Suprapubic skin (tissue), 3 donors: ENCODE results near the gene RGS16.

Experiments
- CTCF ChIP-seq, 2 donors: fragments of 200-600 bp in 1 of 2; fragments of 450-650 bp in 1 of 2; sonication (generic) in 1 of 2; IDR thresholded peaks; one replicate each; pipeline ENCODE4 v1.5.1; 2016 to 2019; ENCODE audit warnings: antibody characterized with exemption in 2 of 2, mild to moderate bottlenecking in 1 of 2, moderate library complexity in 1 of 2
- POLR2A ChIP-seq, 2 donors: fragments of 450-650 bp; IDR thresholded peaks; one replicate each; pipeline ENCODE4 v1.6.1; 2017; ENCODE audit warnings: antibody characterized with exemption in 2 of 2, mild to moderate bottlenecking in 2 of 2, moderate library complexity in 2 of 2

DNA sequence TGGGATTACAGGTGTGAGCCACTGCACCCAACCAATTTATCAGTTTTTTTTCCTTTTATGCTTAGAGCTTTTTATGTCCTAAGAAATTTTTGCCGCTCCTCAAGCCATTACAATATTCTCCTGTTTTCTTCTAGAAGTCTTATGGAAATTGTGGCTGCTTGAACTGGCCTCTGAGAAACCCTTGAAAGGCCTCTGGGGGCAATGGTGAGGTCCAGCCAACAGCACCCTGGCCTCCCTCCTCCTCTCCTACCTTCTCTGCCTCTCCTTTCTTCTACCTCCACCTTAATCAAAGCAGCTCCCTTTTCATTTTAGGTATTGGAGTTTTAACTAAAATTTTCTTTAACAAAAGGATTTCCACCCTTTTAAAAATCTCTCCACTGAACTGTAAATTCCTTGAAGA, 24.5 kb upstream of the RGS16 start:
- TF ChIP-seq CTCF (IDR thresholded peaks at IDR 0.05) (no peak), POLR2A (IDR thresholded peaks at IDR 0.05) (no peak)
